AG08396 (cell line): ENCODE results near the gene IDS.
"Not testable (repeated sequence)": the region's sequence is repeated elsewhere in the genome, so short reads cannot be mapped to it uniquely, and the experiment has no call there.

Source experiments
- DNase-seq: peaks from one replicate; pipeline ENCODE4 v3.0.0; 2012; ENCODE audit warnings: low spot score, mixed read lengths

IDS gene

DNA sequence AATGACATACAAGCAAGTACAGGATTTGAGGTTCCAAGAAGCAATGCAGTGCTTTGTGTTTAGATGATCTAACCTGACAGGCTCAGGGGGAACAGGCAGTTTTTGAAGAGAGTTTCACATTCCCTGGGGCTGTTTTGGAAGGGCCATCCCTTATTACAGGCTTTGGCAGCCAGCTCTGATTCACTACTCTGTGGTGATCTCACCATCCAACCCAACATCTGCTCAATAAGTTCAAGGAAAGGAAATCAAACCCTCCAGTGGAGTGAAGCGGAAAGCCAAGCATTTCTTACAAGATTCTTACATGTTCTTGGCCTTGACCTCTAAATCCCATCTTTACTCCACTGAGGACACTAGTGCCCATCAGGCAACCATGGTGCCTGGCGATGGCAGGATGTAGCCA, 7.5 kb downstream of the IDS start:
- peak; percentile 39 for DNase-seq

DNA sequence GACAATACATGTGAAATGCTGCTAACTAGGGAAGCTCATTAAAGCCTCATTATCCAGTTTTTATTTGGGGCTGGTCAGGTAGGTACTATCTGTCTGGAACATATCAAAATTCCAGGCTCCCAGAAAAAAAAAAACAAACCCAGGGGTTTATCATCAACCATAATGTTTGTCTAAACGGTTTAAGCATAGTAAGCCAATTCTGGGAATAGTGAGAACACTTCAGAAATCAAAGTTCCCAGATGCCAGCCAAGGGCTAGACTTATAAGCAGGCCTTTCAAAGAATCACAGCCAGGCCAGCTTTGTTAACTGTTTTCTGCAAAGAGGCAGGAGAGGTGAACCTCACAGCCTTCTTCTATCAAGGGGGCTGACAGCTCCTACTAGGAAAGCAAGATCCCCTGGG, 8.1 kb downstream of the IDS start:
- no peak for DNase-seq

DNA sequence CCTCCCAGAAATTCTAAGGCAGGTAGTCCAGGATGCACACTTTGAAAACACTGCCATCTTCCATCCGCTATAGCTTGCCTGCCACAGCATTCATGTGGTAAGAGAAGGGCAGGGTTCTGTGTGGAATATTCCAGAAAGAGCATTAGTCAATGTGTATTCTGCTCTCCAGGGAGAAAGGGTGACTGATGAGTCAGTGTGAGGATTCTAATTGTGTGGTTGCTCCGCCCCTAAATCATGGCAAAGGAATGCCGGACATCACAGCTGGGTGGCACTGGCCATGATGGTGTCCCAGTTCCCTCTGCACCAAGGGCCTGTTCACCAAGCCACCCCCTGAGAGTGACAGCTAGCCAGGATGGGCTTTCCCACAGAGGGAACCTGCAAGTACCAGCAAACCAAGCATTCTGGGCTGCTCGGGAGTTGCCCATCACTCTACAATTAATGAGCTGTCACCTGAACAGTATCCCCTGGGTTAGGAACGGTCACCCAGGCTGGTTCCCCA, 9.5 kb downstream of the IDS start:
- DNase-seq: peak; percentile 59

DNA sequence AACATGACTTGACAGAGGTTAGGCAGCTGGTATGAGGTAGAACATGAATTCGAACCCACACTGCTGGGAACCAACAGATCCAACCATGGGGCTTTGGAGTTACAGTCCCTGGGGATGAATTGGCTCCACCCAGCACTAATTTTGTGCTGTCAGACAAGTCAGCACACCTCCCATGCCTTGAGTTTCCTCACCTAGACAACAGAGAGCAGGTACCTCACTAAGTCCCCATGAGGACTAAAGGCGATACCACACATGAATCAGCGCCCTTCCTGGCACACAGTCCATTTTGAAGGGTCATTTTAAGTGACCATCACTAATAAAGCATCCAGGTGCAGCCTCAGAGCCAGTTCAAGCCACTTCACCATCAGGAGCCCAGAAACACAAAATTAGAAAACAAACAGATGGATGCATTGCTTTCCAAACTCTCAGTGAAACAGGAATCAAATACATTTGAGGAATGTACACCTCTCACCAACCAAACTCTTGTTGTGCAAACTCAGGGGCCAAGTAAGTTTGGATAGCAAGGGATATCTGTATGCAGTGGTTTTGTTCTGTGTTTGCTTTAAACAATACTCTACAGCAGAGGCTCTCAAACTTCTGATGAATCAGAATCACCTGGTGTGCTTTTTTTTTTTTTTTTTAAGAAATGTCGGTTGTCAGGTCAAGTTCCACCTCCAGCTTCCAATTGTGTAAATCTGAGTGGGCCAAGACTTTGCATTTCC, 10.1 kb downstream of the IDS start:
- no peak for DNase-seq

DNA sequence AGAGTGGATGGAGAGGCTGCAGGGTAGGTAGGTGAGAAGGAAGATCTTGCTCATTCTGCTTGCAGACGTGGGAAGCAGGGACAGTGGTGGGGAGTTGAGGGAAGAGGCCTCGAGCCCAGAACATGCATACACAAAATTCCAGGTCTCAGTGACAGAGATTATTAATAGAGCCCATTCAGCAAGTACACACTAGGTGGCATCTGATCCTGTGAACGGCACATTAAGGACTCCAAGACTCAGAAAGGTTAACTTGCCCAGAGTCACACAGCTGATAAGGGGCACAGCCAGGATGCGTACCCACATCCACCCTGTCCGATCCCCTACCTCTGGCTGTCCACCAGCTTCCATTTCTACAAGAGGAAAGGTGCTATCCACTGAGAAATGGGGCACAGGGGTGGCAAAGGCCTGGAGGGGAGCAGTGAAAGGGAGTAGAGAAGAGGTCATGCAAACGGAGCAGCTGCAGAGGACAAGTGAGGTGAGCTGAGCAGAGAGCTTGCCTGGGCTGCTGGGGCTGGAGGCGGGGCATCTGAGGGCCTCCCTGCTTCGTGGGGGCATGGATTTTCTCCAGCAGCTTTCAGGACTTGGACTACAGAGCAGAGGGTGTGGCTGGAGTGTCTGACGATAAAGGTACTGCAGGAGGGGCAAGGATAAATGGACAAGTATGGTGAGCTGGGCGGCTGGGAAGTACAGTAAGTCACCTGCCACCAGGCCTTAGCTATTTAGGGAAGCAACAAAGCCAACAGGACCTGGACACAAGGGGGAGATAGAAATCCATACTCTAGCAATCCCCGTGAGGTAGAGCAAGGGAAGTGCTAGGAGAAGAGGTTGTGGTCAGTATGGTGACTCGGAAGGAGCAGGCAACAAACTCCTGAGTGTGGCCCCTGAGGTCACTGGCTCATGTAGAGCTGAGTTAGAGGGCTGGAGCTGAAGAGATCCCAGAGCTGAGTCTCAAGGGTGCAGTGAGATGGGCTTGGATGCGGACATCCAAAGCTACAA, 11.2 kb downstream of the IDS start:
- DNase-seq: no peak

DNA sequence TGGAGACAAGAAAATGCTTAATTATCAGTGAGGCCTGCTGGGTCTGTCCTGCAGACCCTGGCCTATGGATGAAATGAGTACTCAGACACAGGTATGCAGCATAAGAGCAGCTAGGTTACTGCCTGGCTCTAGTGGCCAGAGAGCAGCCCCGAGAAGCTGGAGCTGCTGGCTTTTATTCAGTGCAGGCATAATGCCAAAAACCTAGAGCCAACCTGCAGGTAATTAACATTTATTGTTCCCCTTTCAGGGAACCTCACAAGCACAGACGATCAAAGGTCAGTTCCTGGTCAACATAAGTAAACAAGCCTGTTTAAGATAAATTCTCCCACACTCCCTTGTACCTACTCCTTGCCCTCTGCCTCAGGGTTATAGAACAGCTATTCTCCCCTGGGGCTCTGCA, 13.3 kb downstream of the IDS start:
- no peak for DNase-seq

DNA sequence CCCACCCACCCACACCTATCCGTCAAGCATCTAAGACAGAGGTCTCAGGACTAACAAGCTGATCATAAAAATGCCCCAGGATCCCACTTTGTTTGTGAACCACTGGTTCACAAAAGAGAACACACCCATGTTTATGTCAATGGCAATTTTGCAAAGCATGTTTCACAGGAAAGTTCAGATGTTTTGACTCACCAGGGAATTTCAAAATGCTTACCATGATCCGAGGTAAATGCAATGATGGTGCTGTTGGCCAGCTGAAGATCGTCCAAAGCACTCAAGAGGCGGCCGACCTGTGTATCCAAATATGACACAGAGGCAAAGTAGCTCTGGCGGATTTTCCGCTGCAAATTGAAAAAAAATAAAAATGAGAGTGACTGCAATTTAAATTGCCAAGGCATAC, 15.0 kb downstream of the IDS start:
- DNase-seq: no peak

DNA sequence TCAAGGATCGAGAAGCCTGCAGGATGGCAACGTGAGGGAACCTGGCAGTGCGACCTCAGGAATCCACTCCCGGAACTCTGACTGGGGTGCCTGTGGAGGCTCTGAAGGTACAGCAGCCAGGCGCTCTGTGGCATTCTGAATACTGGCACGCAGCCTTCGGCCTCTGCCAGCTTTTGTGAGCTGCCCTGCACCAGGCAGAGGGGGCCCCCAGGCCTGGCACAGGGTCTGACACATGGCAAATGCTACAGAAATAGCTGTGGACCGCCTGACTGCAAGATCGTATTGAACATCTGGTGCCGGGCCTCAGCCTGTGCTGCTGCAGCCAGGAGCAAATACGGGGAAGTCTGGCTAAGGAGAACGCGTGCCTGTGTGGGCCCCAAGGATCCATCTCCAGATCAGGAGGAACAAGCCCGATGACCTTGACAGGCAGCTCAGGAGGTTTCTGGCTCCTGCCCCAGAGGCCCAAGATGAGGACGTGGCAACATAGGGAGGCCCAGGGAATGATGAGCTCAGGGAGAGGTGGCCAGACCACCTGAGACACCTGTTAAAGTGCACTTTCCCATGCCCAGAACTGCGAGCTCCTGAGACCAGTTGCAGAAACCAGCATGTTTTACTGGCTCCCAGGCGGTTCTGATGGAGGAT, 16.6 kb downstream of the IDS start:
- DNase-seq: not testable (repeated sequence)

DNA sequence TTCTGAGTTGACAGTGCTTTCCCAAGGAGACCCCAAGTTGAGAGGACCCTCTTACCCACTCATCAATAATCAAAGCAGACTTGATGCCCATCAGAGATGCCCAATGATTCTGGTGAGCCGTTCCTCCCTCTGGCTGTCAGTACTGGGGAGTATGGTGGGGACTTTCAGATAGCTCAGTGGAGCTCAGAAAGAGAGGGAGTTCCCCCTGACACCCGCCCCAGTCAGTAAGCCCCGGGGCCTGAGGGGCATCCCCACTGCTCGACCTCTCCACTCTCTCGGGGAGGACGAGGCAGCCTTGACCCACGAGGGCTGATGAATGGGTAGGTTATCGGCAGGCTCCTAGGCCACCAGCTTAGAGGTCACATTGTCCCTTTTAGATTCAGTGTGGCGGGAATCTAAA, 17.1 kb downstream of the IDS start:
- not testable (repeated sequence) for DNase-seq

DNA sequence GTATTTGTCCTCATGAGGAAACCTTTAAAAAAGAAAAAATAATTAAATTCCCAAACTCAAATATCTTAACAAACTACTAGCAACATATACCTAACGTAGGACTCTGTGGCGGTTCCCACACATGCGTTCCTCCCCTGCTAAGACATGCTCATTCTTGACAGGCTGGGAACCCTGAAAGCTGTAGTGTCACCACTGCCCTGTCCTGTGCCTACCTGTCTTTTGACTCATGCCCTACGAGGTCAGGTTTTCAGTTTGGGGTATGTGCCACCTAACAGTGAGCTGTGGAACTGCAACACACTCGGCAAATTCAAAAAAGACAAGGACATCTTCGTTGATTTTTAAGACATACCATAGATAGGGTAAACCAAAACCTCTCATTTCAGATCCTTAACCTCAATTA, 17.8 kb downstream of the IDS start:
- no peak for DNase-seq

DNA sequence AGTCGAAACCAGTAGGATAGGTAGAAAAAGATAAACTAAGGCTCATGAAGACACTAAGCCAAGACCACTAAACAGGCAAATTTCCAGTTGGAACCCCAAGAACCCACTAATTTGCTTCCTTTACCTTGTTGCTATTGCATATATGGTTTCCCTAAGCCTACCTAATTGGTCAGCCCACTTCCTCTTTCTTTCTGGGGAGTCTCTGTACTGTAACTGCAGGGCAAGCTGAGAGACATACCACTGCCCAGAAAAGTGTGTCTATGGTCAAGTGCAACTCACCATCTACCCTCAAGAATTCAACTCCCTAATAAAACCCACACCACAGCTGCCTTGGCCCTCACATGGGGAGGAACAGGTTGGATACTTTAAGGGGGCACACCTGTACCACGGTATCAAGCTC, 28.6 kb downstream of the IDS start:
- DNase-seq: no peak

DNA sequence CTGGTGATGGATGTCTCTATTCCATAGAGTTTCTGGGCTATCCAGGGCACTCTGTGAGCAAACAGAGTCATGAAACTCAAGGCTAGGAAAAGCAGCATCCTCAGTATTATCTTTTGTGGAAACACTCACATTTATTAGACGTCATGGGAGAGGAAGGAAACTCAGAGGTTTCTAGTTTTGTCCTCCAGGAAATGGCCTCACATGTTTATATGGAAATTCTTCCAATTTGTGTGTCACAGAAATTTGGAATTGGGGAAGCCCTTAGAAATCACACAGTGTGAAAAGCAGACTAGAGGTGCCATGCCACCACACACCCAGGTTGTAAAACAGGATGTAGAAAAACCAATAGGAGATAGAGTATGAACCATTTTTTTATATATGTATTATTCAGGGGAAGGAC, 31.1 kb downstream of the IDS start:
- no peak for DNase-seq

DNA sequence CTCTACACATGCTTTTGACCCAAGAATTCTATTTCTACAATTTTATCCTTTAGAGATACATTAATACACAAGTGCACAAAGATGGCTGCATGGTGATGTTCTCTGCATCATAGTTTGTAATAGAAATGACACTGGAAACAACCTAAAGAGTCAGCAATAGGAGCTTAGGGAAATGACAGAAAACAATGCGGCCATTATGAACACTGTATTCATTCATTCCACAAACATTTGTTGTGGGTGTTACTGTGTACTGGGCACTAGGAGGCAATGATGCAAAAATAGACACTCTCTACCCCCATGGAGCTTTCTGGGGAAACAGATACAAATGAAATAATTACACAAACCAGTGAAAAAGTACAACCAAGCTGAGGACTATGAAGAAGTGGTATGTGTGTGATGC, 32.0 kb downstream of the IDS start:
- no peak for DNase-seq

DNA sequence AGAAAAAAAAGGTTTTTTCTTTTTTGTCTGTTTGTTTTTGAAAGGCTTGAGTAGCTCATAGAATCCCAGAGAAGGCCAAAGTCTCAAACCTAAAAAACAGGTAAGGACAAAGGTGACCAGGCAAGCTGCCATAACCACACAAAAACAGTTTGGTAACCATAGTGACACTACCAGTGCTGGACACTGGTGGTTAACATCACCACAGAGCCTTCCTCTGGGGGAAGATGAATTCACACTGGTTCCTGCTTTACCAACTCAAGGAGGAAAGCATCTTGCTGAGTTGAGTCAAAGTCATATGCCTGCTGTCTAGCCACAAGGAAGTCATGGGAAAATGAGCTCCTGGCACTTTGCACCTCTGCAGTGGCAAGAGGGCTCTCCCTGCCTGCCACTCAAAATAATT, 32.5 kb downstream of the IDS start:
- no peak for DNase-seq

DNA sequence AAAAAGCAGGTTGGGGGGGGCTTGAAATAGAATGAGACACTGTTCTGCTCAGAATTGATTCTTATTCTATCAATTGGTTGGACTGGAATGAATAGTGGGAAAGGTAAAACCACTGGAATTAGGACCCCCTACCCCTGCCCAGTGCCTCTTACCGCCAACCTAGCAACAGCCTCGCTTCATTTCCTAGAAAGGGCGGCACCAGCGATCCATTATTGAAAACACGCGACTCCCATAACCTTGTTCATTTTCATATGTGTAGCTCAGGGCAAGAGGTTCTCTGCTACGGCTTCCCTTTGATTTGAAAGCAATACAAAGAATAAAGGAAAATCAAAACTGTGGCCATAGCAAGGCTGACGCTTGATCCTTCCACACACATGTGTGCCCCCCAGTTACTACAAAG, 33.7 kb downstream of the IDS start:
- no peak for DNase-seq

DNA sequence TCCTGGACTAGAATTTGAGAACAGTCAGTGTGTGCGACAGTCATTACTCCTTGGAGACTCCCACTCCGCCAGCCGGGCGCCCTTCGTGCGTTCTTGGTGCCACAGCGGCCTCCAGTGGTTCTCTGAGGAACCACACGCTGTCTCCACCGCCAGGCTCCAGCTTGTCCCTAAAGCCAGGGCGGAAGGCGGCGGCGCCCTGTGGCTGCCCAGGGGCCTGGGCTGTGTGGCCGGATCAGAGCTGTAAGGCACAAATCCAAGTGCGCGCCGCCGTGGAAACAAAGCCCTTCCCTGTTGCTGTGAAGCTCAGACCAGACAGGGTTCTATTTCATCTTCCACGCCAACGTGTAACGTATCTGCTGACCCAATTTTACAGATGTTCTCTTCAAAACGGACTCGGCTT, 34.2 kb downstream of the IDS start:
- DNase-seq: peak; percentile 77

DNA sequence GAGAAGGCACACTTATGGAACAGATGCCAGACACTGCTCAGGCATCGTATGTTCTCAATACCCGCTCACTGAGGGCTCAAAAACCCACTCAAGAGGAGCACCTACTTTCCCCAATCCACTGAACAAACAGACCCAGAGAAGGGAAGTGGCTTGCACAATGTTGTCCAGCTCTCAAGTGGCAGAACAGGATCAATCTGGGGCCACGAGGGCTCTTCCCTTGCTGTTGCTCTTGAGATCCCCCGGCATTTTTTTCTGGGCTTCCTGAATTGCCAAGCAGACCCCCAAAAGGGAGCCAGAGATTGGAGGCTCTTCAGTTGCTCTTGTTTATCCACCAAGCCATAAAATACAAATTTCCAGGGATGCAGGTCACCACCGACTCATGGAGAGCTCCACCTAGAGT, 35.7 kb downstream of the IDS start:
- DNase-seq: no peak

DNA sequence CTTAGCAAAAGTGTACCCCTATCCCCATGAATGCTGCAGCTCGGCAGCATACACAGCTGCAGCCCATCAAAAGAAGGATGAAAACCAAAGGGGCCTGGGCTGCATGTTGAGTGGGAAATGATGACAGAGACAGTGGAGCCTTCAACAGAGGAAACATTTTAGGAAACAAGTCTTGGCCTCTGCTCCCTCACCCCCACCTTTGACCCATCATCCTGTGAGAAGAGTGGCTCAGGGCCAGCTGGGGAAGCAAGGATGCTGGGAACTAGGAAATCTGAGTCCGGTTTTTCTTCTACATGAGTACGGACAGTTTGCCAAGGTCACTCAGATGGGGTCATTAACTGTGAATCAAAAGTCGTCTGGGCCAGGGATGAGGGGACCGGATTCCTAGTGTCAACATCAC, 37.2 kb downstream of the IDS start:
- DNase-seq: no peak

DNA sequence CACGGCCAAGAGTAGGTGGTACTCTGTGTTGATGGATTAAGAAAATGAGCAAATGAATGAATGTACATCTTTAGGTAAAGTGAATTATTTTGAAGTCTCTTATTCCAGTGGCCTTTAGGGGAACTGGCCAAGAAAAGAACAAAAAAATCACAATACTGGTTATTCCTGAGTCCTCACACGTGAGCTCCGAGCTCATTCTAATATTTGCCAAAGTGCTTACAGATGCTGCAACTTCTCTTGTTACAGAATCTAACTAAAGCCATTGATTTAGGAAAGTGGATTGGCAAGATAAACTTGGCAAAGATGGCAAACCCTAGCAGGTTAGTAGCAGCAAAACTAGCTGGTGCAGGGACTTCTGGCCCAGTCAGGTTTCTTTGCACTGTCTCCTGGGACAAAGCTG, 37.6 kb downstream of the IDS start:
- DNase-seq: no peak

DNA sequence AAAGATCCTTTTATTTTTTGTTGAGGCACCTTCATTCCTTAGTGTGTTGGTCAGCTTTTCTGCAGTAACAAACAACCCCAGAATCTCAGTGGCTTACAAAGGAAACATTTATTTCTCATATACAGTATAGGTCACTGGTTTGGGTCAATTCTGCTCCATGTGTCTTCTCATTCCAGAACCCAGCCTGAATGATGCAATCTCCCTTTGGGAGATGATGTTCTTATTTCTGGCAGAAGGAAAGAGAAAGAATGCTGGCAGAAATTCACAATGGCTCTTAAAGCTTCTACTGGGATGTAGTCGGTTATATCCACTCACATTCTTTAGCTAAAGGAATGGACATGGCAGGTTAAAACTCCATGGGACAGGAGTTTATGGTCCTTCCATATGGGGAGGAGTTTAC, 42.3 kb downstream of the IDS start:
- no peak for DNase-seq

DNA sequence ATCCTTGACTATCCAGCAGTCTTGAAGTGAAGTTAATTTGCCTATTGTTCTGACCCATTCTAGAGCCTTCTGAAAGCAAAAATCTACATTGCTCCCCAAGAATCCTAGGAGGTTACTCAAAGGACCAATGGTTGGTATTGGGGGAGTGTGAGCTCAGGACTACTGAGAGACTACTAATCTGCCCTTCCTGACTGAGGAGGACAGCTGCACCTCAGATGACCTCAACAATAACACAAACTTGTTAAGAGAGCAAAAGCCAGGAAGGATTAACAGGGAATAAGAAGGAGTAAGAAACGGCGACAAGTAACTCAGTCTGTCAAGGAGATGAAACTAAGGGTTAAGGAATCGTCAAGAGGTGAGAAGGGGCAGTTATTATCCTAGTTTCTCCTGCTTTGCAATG, 43.4 kb downstream of the IDS start:
- no peak for DNase-seq

DNA sequence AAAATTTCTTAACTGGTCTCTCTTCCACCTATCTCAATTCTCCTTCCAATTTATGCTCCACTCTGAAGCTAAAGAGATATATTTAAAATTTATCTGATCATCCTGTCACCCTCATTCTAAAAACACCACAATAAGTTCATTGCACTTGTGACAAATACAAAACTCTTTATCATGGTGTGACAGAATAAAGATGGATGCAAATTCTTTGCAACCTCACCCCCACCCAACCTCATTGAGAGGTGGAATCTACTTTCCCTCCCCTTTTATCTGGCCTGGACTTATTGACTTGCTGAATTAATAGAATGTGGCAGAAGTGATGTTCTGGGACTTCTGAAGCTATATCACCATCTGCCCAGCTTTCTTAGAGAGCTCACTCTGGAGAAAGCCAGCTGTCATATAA, 46.5 kb downstream of the IDS start:
- no peak for DNase-seq
